ENCODE data around the gene THRAP3.

GRCh38 chr1:36222481-36223380 is 1.5 kb upstream of the THRAP3 start:
- no peak for TF ChIP-seq POLR2A (IDR thresholded peaks at IDR 0.05; ENCODE audit: low read length)
- TF ChIP-seq GATA1 (IDR thresholded peaks at IDR 0.05; ENCODE audit: low read depth, low read length): no peak
